ENCODE results near the gene DDX24.

DDX24 gene

GRCh38 chr14:94045563-94046345 lies 35.2 kb downstream of the DDX24 start:
- H2BK12ac ChIP-seq (ENCODE audit: low read length) = no peak overlapping the region
- no peak overlapping the region for H4K91ac ChIP-seq (ENCODE audit: low read depth, low read length)
- H3K4me2 ChIP-seq (ENCODE audit: low read length) = no peak overlapping the region
- H3K9me3 ChIP-seq (ENCODE audit: insufficient read depth, low read depth, low read length) = peaks cover 1% of the 10 kb centered on the region
- no peak overlapping the region for H3K9ac ChIP-seq (ENCODE audit: low read length)
- peaks cover 48 to 64% of the 10 kb centered on the region in 2 experiments for H3K36me3 ChIP-seq (ENCODE audit: control insufficient read depth in 1 of 2, insufficient read depth in 2 of 2, low read length in 2 of 2)
- no peaks in the 10 kb centered on the region for H3K4me1 ChIP-seq (ENCODE audit: control insufficient read depth in 1 of 2, insufficient read depth in 2 of 2, low read length in 2 of 2)
- H2BK120ac ChIP-seq (ENCODE audit: insufficient read depth, low read length, poor library complexity) = no peak overlapping the region
- no peak overlapping the region for H3K14ac ChIP-seq (ENCODE audit: low read length)
- no peak overlapping the region for H3K18ac ChIP-seq (ENCODE audit: low read length)
- no peak overlapping the region for H3K23ac ChIP-seq (ENCODE audit: low read length)
- H2AFZ ChIP-seq (ENCODE audit: insufficient read depth, low read length, poor library complexity) = no peak overlapping the region
- no peak overlapping the region for H3K27ac ChIP-seq (ENCODE audit: low read depth, low read length)
- H3K27me3 ChIP-seq (ENCODE audit: insufficient read depth, low read length) = no peaks in the 10 kb centered on the region
- H3K79me1 ChIP-seq (ENCODE audit: low read length) = no peaks in the 10 kb centered on the region
- H4K8ac ChIP-seq (ENCODE audit: low read depth, low read length) = no peak overlapping the region
- no CpG with 5 or more reads among the region's 19 CpGs for WGBS (ENCODE audit: extremely low coverage, insufficient coverage, insufficient read length)
- DNase-seq = no peak
- no peak overlapping the region for H4K12ac ChIP-seq (ENCODE audit: low read depth, low read length)
- H3K79me2 ChIP-seq (ENCODE audit: control insufficient read depth, insufficient read depth, low read length, poor library complexity) = no peaks in the 10 kb centered on the region
- no peak overlapping the region for H2AK5ac ChIP-seq (ENCODE audit: low read length)
- no peak overlapping the region for H3K4me3 ChIP-seq (ENCODE audit: low read depth, low read length)
- H2BK5ac ChIP-seq (ENCODE audit: low read depth, low read length, poor library complexity) = no peak overlapping the region
- H3K4ac ChIP-seq (ENCODE audit: low read depth, low read length) = no peak overlapping the region

- H2AK5ac ChIP-seq (ENCODE audit: low read length) = no peak overlapping the region
- no peaks in the 10 kb centered on the region for H3K4me1 ChIP-seq (ENCODE audit: control insufficient read depth in 1 of 2, insufficient read depth in 2 of 2, low read length in 2 of 2)
- no peak overlapping the region for H3K23ac ChIP-seq (ENCODE audit: low read length)
- H3K36me3 ChIP-seq (ENCODE audit: control insufficient read depth in 1 of 2, insufficient read depth in 2 of 2, low read length in 2 of 2) = peaks cover 42 to 60% of the 10 kb centered on the region in 2 experiments
- H3K27ac ChIP-seq (ENCODE audit: low read depth, low read length) = no peak overlapping the region
- H2BK12ac ChIP-seq (ENCODE audit: low read length) = no peak overlapping the region
- no peaks in the 10 kb centered on the region for H3K79me2 ChIP-seq (ENCODE audit: control insufficient read depth, insufficient read depth, low read length, poor library complexity)
- no peak overlapping the region for H4K12ac ChIP-seq (ENCODE audit: low read depth, low read length)
- no peak overlapping the region for H2BK5ac ChIP-seq (ENCODE audit: low read depth, low read length, poor library complexity)
- H4K91ac ChIP-seq (ENCODE audit: low read depth, low read length) = no peak overlapping the region
- H4K8ac ChIP-seq (ENCODE audit: low read depth, low read length) = no peak overlapping the region
- H3K4me2 ChIP-seq (ENCODE audit: low read length) = no peak overlapping the region
- H3K27me3 ChIP-seq (ENCODE audit: insufficient read depth, low read length) = no peaks in the 10 kb centered on the region
- no peak overlapping the region for H2BK120ac ChIP-seq (ENCODE audit: insufficient read depth, low read length, poor library complexity)
- H3K4ac ChIP-seq (ENCODE audit: low read depth, low read length) = no peak overlapping the region
- DNase-seq = no peak
- H3K9ac ChIP-seq (ENCODE audit: low read length) = no peak overlapping the region
- H3K79me1 ChIP-seq (ENCODE audit: low read length) = no peaks in the 10 kb centered on the region
- WGBS (ENCODE audit: extremely low coverage, insufficient coverage, insufficient read length) = no CpG with 5 or more reads among the region's 8 CpGs
- H3K9me3 ChIP-seq (ENCODE audit: insufficient read depth, low read depth, low read length) = peaks cover 1% of the 10 kb centered on the region
- no peak overlapping the region for H3K4me3 ChIP-seq (ENCODE audit: low read depth, low read length)
- H3K18ac ChIP-seq (ENCODE audit: low read length) = no peak overlapping the region
- no peak overlapping the region for H2AFZ ChIP-seq (ENCODE audit: insufficient read depth, low read length, poor library complexity)
- no peak overlapping the region for H3K14ac ChIP-seq (ENCODE audit: low read length)
Measured at GRCh38 chr14:94045101-94045500, 35.9 kb downstream of the DDX24 start.

GRCh38 chr14:94044476-94045091 lies 36.4 kb downstream of the DDX24 start:
- Histone ChIP-seq H4K91ac (ENCODE audit: low read depth, low read length) (no peak overlapping the region), H4K8ac (ENCODE audit: low read depth, low read length) (no peak overlapping the region), H3K79me2 (ENCODE audit: control insufficient read depth, insufficient read depth, low read length, poor library complexity) (no peaks in the 10 kb centered on the region), H4K12ac (ENCODE audit: low read depth, low read length) (no peak overlapping the region), H3K18ac (ENCODE audit: low read length) (no peak overlapping the region), H3K4me1 (ENCODE audit: control insufficient read depth in 1 of 2, insufficient read depth in 2 of 2, low read length in 2 of 2) (no peaks in the 10 kb centered on the region), H2AFZ (ENCODE audit: insufficient read depth, low read length, poor library complexity) (no peak overlapping the region), H2BK12ac (ENCODE audit: low read length) (no peak overlapping the region), H3K36me3 (ENCODE audit: control insufficient read depth in 1 of 2, insufficient read depth in 2 of 2, low read length in 2 of 2) (peaks cover 40 to 56% of the 10 kb centered on the region in 2 experiments), H3K4me2 (ENCODE audit: low read length) (no peak overlapping the region), H3K14ac (ENCODE audit: low read length) (no peak overlapping the region), H3K4ac (ENCODE audit: low read depth, low read length) (no peak overlapping the region), H3K4me3 (ENCODE audit: low read depth, low read length) (no peak overlapping the region), H3K27me3 (ENCODE audit: insufficient read depth, low read length) (no peaks in the 10 kb centered on the region), H3K23ac (ENCODE audit: low read length) (no peak overlapping the region), H3K9ac (ENCODE audit: low read length) (no peak overlapping the region), H2BK5ac (ENCODE audit: low read depth, low read length, poor library complexity) (no peak overlapping the region), H3K9me3 (ENCODE audit: insufficient read depth, low read depth, low read length) (peaks cover 1% of the 10 kb centered on the region), H3K79me1 (ENCODE audit: low read length) (no peaks in the 10 kb centered on the region), H2BK120ac (ENCODE audit: insufficient read depth, low read length, poor library complexity) (no peak overlapping the region), H3K27ac (ENCODE audit: low read depth, low read length) (no peak overlapping the region), H2AK5ac (ENCODE audit: low read length) (no peak overlapping the region)
- no peak for DNase-seq
- no CpG with 5 or more reads among the region's 20 CpGs for WGBS (ENCODE audit: extremely low coverage, insufficient coverage, insufficient read length)

- H3K23ac ChIP-seq (ENCODE audit: low read length) = no peak overlapping the region
- no peak overlapping the region for H3K4ac ChIP-seq (ENCODE audit: low read depth, low read length)
- no peaks in the 10 kb centered on the region for H3K27me3 ChIP-seq (ENCODE audit: insufficient read depth, low read length)
- no peak overlapping the region for H3K14ac ChIP-seq (ENCODE audit: low read length)
- H3K79me1 ChIP-seq (ENCODE audit: low read length) = no peaks in the 10 kb centered on the region
- no peaks in the 10 kb centered on the region for H3K4me1 ChIP-seq (ENCODE audit: control insufficient read depth in 1 of 2, insufficient read depth in 2 of 2, low read length in 2 of 2)
- H2BK5ac ChIP-seq (ENCODE audit: low read depth, low read length, poor library complexity) = no peak overlapping the region
- H4K12ac ChIP-seq (ENCODE audit: low read depth, low read length) = no peak overlapping the region
- no peak overlapping the region for H3K9ac ChIP-seq (ENCODE audit: low read length)
- WGBS (ENCODE audit: extremely low coverage, insufficient coverage, insufficient read length) = no CpG with 5 or more reads among the region's 14 CpGs
- no peak overlapping the region for H3K4me2 ChIP-seq (ENCODE audit: low read length)
- peaks cover 41 to 50% of the 10 kb centered on the region in 2 experiments for H3K36me3 ChIP-seq (ENCODE audit: control insufficient read depth in 1 of 2, insufficient read depth in 2 of 2, low read length in 2 of 2)
- H4K8ac ChIP-seq (ENCODE audit: low read depth, low read length) = no peak overlapping the region
- DNase-seq = no peak
- no peak overlapping the region for H2BK120ac ChIP-seq (ENCODE audit: insufficient read depth, low read length, poor library complexity)
- no peak overlapping the region for H2BK12ac ChIP-seq (ENCODE audit: low read length)
- no peak overlapping the region for H2AK5ac ChIP-seq (ENCODE audit: low read length)
- H3K79me2 ChIP-seq (ENCODE audit: control insufficient read depth, insufficient read depth, low read length, poor library complexity) = no peaks in the 10 kb centered on the region
- no peak overlapping the region for H2AFZ ChIP-seq (ENCODE audit: insufficient read depth, low read length, poor library complexity)
- H3K4me3 ChIP-seq (ENCODE audit: low read depth, low read length) = no peak overlapping the region
- peaks cover 1% of the 10 kb centered on the region for H3K9me3 ChIP-seq (ENCODE audit: insufficient read depth, low read depth, low read length)
- no peak overlapping the region for H3K27ac ChIP-seq (ENCODE audit: low read depth, low read length)
- no peak overlapping the region for H3K18ac ChIP-seq (ENCODE audit: low read length)
- no peak overlapping the region for H4K91ac ChIP-seq (ENCODE audit: low read depth, low read length)
Measured at GRCh38 chr14:94043756-94044475, 37.1 kb downstream of the DDX24 start.
